HepG2 (cell line): Measurements from ENCODE around the gene CDC27. TPM values are rescaled to one million over a fixed set of nuclear protein-coding genes. Genes with fewer than 3 reads are reported as not detected.

Source experiments
- ATAC-seq: fragments of 200-7000 bp; cut with Tn5 transposase; 3 replicates; pipeline ENCODE4 v1.9.1; 2020; ENCODE audit warnings: mild to moderate bottlenecking, moderate library complexity
- BruUV-seq: library from RNA; stranded (reverse); fragments of 400-500 nt; replicated peaks from 2 replicates; lab custom pipeline; 2021; lab: Mats Ljungman, UMichigan
- CTCF ChIA-PET: fragments of 300-600 bp; formaldehyde crosslinking; extraction: SDS; loops from one replicate; lab custom pipeline; 2021; ENCODE audit warnings: low total read pairs, inconsistent platforms, low intra/inter-chr PET ratio; lab: Yijun Ruan, JAX
- POLR2A ChIA-PET: fragments of 350-600 bp; sonication (Branson Sonifier 250); formaldehyde crosslinking; loops from one replicate; lab custom pipeline; 2020; ENCODE audit warnings: antibody characterized with exemption, inconsistent platforms; lab: Yijun Ruan, JAX
- DNase-seq: peaks from one replicate; pipeline ENCODE4 v3.0.0-alpha.2; 2015; ENCODE audit warnings: low spot score
- FAIRE-seq: peaks from 3 replicates; lab custom pipeline; 2011; peaks lifted over from hg19 to GRCh38; lab: Jason Lieb, UNC
- H2AFZ ChIP-seq: one replicate; pipeline ENCODE4 v1.6.1; 2011; ENCODE audit warnings: low read length, inconsistent platforms
- H3K27ac ChIP-seq: fragments of 300-600 bp; 3 replicates; pipeline ENCODE4 v1.8.0; 2011; ENCODE audit warnings: mixed run types, mild to moderate bottlenecking, mixed read lengths, low read length, inconsistent platforms; ENCODE audit not compliant: insufficient read depth; ENCODE audit errors: extremely low read length
- H3K27me3 ChIP-seq, 2 experiments: fragments of 200-600 bp in 1 of 2; 2 replicates in 1 of 2; 3 replicates in 1 of 2; pipeline versions ENCODE4 v1.6.0 to v1.8.0; 2011; ENCODE audit warnings: low read length in 2 of 2, mild to moderate bottlenecking in 2 of 2, moderate library complexity in 2 of 2, inconsistent platforms in 1 of 2; ENCODE audit not compliant: insufficient read depth in 2 of 2, control insufficient read depth in 1 of 2
- H3K36me3 ChIP-seq, 2 experiments: fragments of 200-600 bp in 1 of 2; replicated peaks in 1 of 2; 2 replicates in 1 of 2; 3 replicates in 1 of 2; pipeline versions ENCODE4 v1.5.1 to v1.8.0; 2011; ENCODE audit warnings: low read length in 2 of 2, inconsistent platforms in 1 of 2; ENCODE audit not compliant: insufficient read depth in 2 of 2, control insufficient read depth in 1 of 2
- H3K4me1 ChIP-seq: 2 replicates; pipeline ENCODE4 v1.5.1; 2012; ENCODE audit warnings: low read length, inconsistent platforms; ENCODE audit not compliant: insufficient read depth
- H3K4me2 ChIP-seq: 2 replicates; pipeline ENCODE4 v1.6.0; 2011; ENCODE audit warnings: low read depth, low read length, inconsistent platforms
- H3K4me3 ChIP-seq, 3 experiments: fragments of 200-600 bp in 1 of 3; sonication (generic), shearing (Covaris generic) in 1 of 3; replicated peaks in 1 of 3; 2 replicates each; pipeline ENCODE4 v1.5.1; 2011 to 2016; ENCODE audit warnings: low read length in 3 of 3, inconsistent platforms in 2 of 3, low read depth in 2 of 3, mild to moderate bottlenecking in 2 of 3, control low read depth in 1 of 3, mixed read lengths in 1 of 3; ENCODE audit not compliant: insufficient read depth in 1 of 3
- H3K79me2 ChIP-seq: one replicate; pipeline ENCODE4 v1.6.1; 2011; ENCODE audit warnings: low read length, inconsistent platforms; ENCODE audit not compliant: insufficient read depth
- H3K9ac ChIP-seq: 2 replicates; pipeline ENCODE4 v1.6.0; 2011; ENCODE audit warnings: mild to moderate bottlenecking, low read depth, low read length, inconsistent platforms; ENCODE audit not compliant: insufficient read depth
- H3K9me3 ChIP-seq: 2 replicates; pipeline ENCODE4 v1.5.1; 2012; ENCODE audit warnings: mild to moderate bottlenecking, low read length
- H4K20me1 ChIP-seq: 2 replicates; pipeline ENCODE4 v1.6.0; 2011; ENCODE audit warnings: inconsistent platforms, mild to moderate bottlenecking, low read length, moderate library complexity; ENCODE audit not compliant: insufficient read depth
- ETV5 ChIP-seq: IDR thresholded peaks from 2 replicates; pipeline ENCODE4 v1.6.1; 2018; ENCODE audit warnings: missing biosample characterization, missing genetic modification reagents, inconsistent platforms, borderline replicate concordance
- GATA4 ChIP-seq: sonication (generic); IDR thresholded peaks from 2 replicates; pipeline ENCODE4 v1.6.1; 2016; ENCODE audit warnings: antibody characterized with exemption, low read depth, borderline replicate concordance
- HINFP ChIP-seq: sonication (generic); formaldehyde crosslinking; IDR thresholded peaks from 2 replicates; pipeline ENCODE4 v1.4.0; 2020; ENCODE audit warnings: low read depth, mild to moderate bottlenecking, missing genetic modification reagents
- MLXIP ChIP-seq: sonication (generic); formaldehyde crosslinking; IDR thresholded peaks from 2 replicates; pipeline ENCODE4 v1.9.0; 2021; ENCODE audit warnings: missing genetic modification reagents, borderline replicate concordance
- PRDM15 ChIP-seq: sonication (generic); formaldehyde crosslinking; IDR thresholded peaks from 2 replicates; pipeline ENCODE4 v1.4.0; 2020; ENCODE audit warnings: missing genetic modification reagents
- SMAD3 ChIP-seq: sonication (generic); formaldehyde crosslinking; IDR thresholded peaks from 2 replicates; pipeline ENCODE4 v1.4.0; 2020; ENCODE audit warnings: missing genetic modification reagents
- TOE1 ChIP-seq: sonication (generic); formaldehyde crosslinking; IDR thresholded peaks from 2 replicates; pipeline ENCODE4 v1.4.0; 2020; ENCODE audit warnings: mild to moderate bottlenecking, missing genetic modification reagents
- TOPORS ChIP-seq: sonication (generic); formaldehyde crosslinking; IDR thresholded peaks from 2 replicates; pipeline ENCODE4 v1.8.0; 2023; ENCODE audit warnings: mild to moderate bottlenecking, missing genetic modification reagents
- ZNF878 ChIP-seq: sonication (generic); formaldehyde crosslinking; IDR thresholded peaks from 2 replicates; pipeline ENCODE4 v1.8.1; 2023; ENCODE audit warnings: mild to moderate bottlenecking, missing genetic modification reagents, moderate library complexity
- WGBS: methylation state at CpG from one replicate; pipeline ENCODE4 v1.1.6; 2017; ENCODE audit warnings: low lambda C conversion rate; 5-methylcytosine and 5-hydroxymethylcytosine counted together
- in situ Hi-C: cut with HindIII; loops from 2 replicates; pipeline ENCODE4 v1.10.0; 2017; ENCODE audit warnings: low pct_unique_long_range_greater_than_20kb; ENCODE audit not compliant: extremely low pct_ligation_motif_present
- intact Hi-C: fragments of 100-400 bp; cut with micrococcal nuclease; formaldehyde crosslinking; loops from one replicate; pipeline ENCODE4 v1.10.0; 2022; ENCODE audit not compliant: unreplicated experiment
- polyA plus RNA-seq, 8 experiments: library from polyadenylated mRNA; depleted of rRNA in 3 of 8; stranded (reverse) in 7 of 8; unstranded in 1 of 8; fragments of >200 nt; fragmentation: Illumina TruSeq in 4 of 8; extraction: Trizol in 4 of 8; gene quantifications; 2 replicates each; pipeline versions ENCODE4 v1.2.1 to v1.2.3, GENCODE V29; 2011 to 2016; ENCODE audit warnings: low read depth in 4 of 8, missing spikeins in 1 of 8, mixed read lengths in 1 of 8; ENCODE audit not compliant: insufficient read depth in 1 of 8
- total RNA-seq, 5 experiments: library from RNA; depleted of rRNA; stranded (reverse); fragments of >200 nt; fragmentation: Illumina TruSeq; extraction: Trizol; gene quantifications; 2 replicates each; pipeline ENCODE4 v1.2.3, GENCODE V29; 2016; ENCODE audit warnings: low read depth in 1 of 5

Gene CDC27
- total and polyA plus RNA-seq, 2 of the 13 experiments (the other 11 are each of a cell fraction or from before 2014, with no cell fraction given) = 80.7 to 102 TPM

- ChIA-PET POLR2A (interaction anchor here (0.9 to 1.7 kb wide), 2 partner anchors 11 to 18 kb away, joined by 4 read pairs; partner anchors contain the start of gene CDC27), CTCF (no interaction called here)
- no peaks in the 10 kb centered on the region for H4K20me1 ChIP-seq
- peaks cover 8% of the 10 kb centered on the region; the same call in 1 of the 2 replicates for H3K4me1 ChIP-seq
- in situ Hi-C loops (no loop called here), intact Hi-C loops (no loop called here)
- no peak for DNase-seq
- H3K4me3 ChIP-seq = no peak overlapping the region
- no peaks in the 10 kb centered on the region for H3K36me3 ChIP-seq
- no peak overlapping the region for H3K9ac ChIP-seq
- H3K27ac ChIP-seq = no peak overlapping the region
- TF ChIP-seq TOPORS (no peak), SMAD3 (CRISPR knock-in tag) (no peak), ETV5 (no peak), HINFP (CRISPR knock-in tag) (no peak), MLXIP (CRISPR knock-in tag) (no peak), PRDM15 (no peak), TOE1 (CRISPR knock-in tag) (no peak), ZNF878 (CRISPR knock-in tag) (no peak), GATA4 (no peak)
- BruUV-seq = no TSS peak
- FAIRE-seq = no peak
- peaks cover 3 to 11% of the 10 kb centered on the region in 2 experiments; a peak in 2 of 5 replicates for H3K27me3 ChIP-seq
- 10% methylated on average over 4 of the region's 4 CpGs for WGBS
- no peaks in the 10 kb centered on the region for H3K9me3 ChIP-seq
- no peak overlapping the region for H3K4me2 ChIP-seq
- peak overlapping the region; percentile 20 for H2AFZ ChIP-seq
- no peaks in the 10 kb centered on the region for H3K79me2 ChIP-seq
- no peak for ATAC-seq
Measured at GRCh38 chr17:47200325-47200664, 11.2 kb upstream of the CDC27 start.
